HG02642 (cell line): ENCODE data around the gene LDLRAD3.

Experiments used
- ATAC-seq: cut with Tn5 transposase; IDR thresholded peaks from one replicate; pipeline ENCODE4 v1.9.1; 2021; ENCODE audit warnings: mild to moderate bottlenecking; ENCODE audit not compliant: unreplicated experiment, poor library complexity

The LDLRAD3 gene

DNA sequence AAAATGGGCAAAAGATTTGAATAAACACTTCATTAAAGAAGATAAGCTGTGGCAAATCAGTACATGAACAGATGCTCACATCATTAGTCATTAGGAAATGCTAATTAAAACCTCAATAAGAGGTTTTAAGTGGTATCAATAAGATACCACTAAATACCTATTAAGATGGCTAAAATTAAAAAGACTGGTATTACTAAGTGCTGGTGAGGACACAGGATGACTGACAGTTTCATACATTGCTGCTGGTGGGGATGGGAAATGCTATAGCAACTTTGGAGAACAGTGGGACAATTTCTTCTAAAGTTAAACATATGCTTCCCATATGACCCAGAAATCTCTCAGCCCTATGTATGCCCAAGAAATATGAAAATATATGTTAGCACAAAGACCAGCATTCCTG is 276.1 kb downstream of the LDLRAD3 start:
- no peak for ATAC-seq

DNA sequence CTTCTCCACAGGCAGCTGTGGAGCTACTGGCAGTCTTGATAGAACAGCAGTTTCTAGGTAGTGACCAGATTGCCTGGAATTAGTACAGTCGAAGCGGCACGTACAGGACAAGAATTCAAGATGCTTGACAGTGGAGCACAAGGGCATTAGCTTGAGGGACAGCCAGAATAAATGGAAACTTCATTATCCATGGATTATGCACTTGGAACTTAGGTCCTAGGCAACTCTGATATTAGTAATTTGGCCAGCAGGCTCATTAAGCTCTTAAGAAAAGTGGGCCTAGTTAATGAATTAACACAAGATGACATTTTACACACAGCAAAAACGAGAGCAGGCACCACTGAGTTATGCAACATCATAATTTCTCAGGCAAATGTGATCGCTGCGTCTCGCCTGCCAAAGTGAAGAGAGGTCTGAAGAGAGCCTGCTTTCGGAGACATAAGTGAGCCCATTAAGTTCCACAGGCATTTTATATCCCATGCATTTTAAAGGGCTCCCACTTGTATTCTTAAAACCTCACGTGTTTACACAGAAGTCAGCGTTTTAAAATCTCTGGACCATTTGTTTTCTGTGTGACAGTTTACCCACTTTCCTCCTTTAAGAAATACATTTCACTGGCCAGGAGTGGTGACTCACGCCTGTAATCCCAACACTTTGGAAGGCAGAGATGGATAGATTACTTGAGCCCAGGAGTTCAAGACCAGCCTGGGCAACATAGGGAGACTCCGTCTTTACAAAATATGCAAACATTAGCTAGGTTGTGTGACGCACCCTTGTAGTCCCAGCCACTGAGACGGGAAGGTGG is 279.2 kb downstream of the LDLRAD3 start:
- no peak for ATAC-seq

DNA sequence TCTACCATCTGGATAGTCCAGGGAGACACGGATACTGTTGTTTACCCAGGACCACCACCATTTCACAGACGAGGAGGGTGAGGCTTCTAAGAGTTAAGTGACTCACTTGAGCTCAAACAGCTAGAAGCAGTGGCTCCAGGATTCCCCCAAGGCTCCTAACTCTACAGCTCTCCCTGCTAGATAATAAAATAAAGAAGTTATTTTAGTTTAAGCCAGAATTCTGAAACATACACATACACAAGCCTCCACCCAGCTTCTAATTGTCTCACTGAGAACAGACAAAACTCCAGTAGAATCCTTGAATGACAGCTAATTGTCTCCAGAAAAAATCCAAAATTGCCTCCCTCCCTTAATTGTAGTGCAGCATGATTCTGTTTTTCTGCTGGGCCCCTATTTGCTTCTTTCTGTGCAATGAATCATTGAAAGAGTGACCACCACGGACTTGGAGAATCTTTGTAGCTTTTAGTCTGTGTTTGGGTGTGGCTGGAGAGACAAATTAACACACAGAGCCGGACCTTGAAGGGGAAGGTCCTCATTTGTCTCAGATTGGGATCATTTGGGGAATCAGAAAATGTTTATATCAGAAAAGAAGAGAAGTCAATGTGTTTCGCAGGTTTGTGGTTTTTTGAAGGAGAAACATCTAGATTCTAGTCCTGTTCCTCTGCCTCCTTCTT is 280.5 kb downstream of the LDLRAD3 start:
- no peak for ATAC-seq

DNA sequence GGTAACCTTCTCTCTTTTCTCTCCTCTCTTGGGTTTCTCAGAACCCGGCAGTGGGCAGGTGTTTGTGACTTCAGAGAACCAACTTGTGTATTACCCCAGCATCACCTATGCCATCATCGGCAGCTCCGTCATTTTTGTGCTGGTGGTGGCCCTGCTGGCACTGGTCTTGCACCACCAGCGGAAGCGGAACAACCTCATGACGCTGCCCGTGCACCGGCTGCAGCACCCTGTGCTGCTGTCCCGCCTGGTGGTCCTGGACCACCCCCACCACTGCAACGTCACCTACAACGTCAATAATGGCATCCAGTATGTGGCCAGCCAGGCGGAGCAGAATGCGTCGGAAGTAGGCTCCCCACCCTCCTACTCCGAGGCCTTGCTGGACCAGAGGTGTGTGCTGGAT is 283.2 kb downstream of the LDLRAD3 start:
- no peak for ATAC-seq

DNA sequence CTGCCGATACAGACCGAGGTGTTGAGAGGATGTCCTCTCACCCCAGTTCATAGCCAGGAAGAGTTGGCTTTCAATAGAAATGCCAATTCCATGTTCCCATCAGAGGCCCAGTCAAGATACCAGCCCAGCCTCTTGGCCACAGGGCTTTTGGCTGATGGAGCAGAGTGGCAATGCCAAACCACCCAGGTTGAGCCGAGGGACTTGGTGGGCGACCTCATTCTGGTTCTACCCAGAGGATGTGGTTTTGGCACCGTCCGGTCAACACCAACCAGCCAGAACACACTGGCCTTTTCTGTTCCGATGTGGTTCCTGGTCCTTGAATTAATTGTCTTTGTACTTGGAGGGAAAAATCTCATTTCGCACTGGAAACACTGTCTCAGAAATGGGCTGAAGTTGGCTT is 284.8 kb downstream of the LDLRAD3 start:
- no peak for ATAC-seq

DNA sequence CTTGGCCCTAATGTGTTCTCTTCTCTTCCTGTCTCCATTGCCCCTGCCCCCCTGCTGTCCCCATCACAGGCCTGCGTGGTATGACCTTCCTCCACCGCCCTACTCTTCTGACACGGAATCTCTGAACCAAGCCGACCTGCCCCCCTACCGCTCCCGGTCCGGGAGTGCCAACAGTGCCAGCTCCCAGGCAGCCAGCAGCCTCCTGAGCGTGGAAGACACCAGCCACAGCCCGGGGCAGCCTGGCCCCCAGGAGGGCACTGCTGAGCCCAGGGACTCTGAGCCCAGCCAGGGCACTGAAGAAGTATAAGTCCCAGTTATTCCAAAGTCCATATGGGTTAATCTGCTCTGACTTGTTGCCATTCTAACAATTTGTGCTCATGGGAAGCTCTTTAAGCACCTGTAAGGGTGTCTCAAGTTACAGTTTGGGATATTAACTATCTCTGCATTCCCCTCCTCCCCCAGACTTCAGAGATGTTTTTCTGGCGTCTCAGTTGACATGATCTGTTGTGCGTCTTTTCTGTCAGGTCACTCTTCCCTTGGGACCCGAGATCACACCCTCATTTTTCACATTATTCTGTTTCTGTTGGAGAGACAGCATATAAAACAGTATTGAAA is 285.3 kb downstream of the LDLRAD3 start:
- ATAC-seq = no peak

DNA sequence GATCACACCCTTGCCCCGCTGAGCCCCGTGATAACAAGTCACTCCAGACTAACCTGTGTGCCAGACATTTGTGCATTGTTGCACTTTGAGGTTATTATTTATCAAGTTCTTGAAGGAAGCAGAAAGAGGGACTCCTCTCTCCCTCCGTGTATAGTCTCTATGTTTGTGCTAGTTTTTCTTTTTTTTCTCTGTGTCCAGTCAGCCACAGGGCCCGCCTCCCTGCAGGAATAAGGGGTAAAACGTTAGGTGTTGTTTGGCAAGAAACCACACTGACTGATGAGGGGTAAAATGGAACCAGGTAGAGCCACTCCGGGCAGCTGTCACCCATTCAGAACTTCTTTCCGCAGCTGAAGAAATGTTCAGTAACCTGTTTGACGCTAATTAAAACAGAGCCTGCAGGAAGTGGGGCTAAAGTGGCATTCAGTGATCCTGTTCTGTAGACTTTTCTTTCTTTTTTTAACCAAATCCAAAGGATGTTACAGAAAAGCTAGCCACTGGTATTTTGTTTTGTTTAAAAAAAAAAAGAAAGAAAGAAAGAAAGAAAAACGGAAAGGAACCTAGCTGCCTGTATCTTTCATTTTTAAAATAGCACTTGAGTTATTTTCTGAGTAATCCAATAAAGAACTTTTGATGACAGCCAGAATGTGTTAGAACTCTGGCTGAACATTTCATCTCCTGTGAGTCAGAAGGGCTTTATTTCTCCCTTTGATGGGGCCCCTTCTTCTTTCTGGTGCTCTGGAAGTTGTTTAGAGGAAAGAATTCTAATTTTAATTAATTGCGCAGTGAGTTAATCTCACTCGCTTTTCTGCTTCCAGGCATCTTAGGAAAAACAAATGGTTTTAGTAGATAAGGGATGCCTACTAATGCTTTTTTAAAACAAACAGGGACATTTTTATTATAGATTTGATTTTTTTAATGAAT is 287.2 kb downstream of the LDLRAD3 start:
- ATAC-seq = no peak

DNA sequence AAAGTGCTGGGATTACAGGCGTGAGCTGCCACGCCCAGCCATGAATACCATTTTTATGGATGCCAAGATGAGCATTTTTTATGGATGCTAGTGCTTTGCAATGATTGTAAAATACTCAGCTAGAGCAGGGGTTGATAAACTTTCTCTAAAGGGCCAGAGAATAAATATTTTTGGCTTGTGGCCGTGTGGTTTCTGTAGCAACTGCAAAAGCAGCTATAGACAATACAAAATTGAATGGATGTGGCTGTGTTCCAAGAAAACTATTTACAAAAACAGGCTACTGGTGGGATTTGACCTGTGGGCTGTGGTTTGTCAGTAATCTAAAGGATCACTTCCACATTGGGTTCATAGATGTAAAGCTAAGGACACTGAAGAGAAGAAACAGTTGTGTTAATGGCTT is 289.3 kb downstream of the LDLRAD3 start:
- no peak for ATAC-seq

DNA sequence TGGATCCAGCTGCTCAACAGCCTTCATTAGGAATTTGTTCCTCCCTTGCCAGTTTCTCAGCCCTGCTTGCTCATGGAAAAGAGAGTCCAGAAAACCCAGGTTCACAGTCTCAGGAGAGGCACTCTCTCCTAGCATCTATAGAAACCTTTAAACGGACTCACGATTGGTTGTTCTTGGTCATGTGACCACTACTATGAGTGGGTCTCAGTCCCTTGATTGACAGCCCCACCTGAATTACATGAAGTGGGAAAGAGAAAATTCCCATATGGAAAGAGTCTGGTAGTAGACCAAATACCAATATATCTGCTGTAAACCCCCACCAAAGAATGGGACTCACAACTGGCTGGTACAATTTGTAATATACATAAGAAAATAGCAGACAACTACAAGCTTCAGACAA is 291.0 kb downstream of the LDLRAD3 start:
- ATAC-seq = no peak

DNA sequence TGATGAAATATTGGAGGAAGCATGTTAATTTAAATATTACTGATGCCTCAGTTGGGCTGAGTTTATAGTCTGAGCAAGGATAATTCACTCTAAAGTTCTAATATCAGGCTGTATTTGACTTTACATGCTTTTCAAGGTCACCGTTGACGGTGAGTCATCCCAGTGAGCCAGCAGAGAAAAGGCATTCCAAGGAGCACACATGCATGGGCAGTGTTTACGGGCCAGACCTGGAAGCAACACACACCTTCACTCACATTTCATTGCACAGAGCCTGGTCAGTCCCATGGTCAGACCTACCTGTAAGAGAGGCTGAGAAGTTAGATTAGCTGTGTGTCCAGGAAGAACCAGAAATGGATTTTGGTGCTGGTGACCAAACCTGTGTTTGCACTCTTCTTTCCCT is 291.9 kb downstream of the LDLRAD3 start:
- no peak for ATAC-seq

DNA sequence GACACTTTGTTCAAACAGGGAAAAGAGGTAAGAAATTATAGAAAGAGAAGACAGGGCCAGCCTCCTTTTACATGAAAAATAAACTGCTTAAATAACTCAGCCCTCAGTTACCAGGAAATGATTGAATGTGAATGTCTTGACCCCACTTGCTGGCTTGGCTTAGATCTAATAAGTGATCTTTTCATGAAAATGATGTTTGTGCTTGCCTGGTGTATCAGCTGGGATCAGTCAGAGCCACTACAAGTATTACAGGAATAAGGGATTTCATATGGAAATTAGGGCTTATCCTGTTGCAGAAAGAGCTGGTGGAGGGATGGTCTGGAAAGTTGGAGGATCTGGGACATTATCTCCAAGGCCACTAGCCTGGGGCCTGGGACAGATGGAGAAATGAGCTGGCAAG is 293.5 kb downstream of the LDLRAD3 start:
- ATAC-seq = no peak

DNA sequence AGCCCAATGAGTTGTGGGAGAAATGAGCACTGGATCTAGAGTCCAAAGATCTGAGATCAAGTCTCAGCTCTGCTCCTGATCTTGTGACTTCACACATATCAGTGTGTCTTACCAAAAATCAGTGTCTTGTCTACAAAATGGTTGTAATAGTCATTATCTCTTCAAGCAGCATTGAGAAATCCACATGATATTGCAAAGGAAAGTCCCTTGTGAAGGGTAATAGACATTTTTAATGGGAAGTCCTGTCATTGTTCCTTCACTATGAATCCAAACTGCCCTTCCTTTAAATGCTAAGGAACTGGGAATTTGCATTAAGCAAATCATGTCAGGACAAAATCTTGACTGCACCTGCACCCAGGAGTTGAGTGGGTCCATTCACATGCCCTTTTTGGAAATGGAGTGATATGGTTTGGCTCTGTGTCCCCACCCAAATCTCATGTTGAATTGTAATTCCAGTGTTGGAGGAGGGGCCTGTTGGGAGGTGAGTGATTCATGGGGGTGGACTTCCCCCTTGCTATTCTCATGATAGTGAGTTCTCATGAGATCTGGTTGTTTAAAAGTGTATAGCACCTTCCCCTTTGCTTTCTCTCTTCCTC is 294.3 kb downstream of the LDLRAD3 start:
- ATAC-seq = no peak

DNA sequence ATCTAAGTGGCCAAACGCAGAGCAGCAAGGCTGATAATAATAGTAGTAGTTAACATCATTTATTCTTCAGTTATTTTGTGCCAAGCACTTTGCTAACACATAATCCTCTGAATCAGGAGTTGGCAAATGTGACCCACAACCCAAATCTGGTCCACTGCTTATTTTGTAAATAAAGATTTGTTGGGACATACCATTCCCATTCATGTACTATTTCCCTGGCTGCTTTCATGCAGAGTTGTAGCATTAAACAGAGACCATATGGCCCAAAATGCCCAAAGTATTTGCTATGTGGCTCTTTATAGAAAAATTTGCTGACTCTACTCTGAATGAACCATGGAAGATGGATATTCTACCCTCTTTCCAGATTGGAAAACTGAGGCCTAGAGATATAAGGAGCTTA is 295.0 kb downstream of the LDLRAD3 start:
- no peak for ATAC-seq

DNA sequence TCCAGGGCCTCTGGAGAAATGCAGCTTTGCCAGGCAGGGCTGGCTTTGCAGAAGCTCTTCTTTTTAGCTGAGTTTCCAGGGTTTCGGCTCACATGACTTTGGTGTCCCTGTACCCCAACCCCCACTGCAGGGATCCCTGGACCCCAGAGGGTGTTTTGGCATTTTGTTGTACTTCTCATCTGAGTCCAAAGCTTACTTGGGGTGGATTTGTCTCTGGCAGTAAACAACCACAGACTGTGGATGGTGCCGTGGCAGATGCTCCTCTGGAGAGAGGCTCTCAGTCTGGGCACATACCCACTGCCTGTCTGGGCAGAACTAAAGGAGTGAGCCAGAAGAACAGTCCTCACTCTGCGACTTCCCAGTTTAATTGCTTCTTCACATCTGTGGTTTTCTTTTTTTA is 295.8 kb downstream of the LDLRAD3 start:
- ATAC-seq = no peak

DNA sequence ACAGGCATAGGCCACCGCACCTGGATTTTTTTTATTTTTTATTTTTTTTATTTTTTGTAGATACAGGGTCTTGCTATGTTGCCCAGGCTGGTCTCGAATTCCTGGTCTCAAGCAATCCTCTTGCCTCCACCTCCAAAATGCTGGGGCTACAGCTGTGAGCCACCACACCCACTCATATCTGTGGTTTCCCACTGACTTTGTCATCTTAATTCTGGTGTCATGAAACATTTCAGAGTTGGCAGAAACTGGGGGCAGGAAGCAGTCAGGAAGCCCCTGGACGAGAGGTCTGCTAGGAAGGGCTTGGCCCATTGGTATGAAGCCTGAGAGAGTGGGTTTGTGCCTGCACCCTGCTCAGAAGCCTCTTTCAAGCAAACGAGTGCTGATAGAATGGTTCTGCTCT is 296.3 kb downstream of the LDLRAD3 start:
- no peak for ATAC-seq

DNA sequence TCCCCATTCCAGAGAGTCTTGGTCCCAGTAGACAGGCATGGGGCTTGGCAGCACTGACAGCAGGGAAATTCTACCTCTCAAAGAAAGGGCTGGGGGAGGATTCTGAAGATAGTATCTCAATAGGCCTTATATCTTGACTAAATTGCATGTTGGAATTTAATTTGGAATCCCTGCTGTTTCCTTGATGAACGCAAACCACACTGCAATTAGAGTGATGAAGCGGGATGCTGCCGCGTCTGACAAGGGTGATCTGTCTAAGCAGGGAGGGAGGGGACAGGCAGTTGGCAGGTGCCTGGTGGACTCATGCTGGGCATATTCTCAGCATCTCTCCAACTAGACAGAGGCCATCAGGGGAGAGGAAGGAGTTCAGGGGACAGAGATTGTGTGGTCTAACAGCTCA is 296.9 kb downstream of the LDLRAD3 start:
- ATAC-seq = no peak

DNA sequence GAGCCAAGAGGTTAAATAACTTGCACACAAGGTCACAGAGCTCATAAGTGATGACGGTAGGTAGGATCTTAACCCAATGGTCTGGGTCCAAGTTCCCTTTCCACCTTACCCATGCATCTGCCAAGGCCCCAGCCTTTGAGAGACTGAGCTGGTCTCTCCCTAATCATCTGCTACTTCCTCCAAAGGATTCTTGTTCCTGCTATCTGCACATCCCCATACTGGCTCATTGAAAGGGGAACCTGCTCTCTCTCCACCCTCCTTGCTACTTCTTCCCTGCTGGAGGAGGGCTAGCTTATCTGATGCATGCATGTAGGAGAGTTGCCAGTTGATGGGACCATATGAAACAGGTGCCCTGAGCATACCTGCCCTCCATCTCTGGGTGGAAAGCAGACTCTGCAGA is 297.6 kb downstream of the LDLRAD3 start:
- no peak for ATAC-seq

DNA sequence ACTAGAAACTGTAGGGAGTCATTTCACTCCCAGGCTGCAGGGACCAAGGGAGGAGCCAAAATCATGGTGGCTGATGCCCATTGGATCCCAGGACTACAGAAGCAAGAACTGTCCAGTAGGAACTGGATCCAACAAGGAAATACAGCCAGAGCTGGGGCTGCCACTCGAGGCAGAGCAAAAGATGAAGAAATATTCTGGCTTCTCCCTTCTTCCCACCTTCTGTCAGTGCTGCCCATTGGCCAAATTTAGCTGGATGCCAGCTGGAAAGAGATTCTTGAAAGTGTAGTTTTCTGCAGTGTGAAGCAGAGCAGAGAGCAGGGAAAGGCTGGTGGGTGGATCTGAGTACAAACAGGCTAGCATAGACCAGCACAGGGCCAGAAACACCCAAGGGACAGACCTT is 299.8 kb downstream of the LDLRAD3 start:
- no peak for ATAC-seq

DNA sequence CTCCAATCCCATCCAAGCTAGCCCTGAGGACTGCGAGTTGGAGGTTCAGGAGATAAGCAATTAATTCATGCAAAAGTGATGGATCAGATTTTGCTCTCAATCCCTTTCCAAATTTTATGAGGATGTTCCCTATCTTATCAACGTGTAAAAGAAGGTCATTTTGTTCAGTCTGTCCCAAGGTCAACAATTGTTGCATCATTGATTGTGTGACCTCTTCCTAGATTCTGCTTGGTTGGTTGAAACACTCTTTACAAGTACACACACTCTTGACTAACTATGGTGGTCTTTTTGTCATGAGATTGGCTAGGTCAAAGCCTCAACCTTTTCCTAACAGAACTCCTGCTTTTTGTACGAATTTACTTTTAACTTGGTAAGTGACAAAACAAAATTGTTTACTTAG is 303.6 kb downstream of the LDLRAD3 start:
- ATAC-seq = no peak

DNA sequence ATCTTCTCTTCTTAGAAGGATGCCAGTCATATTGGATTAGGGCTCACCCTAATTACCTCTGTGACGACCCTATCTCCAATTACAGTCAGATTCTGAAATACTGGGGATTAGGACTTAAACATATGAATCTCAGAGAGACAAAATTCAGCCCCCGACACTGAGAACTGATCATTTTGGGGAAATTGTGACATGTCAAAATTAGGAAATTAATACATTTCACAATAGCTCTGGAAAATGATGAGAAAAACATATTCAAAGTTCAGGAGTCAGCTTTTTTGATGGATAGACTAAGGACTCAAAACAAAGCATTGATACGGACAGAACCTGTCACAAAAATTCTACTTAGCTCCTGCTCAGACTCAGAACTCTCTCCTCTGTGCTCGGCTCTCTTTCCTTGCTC is 304.6 kb downstream of the LDLRAD3 start:
- no peak for ATAC-seq
